Measurements from ENCODE around the gene CENPN.

DNA sequence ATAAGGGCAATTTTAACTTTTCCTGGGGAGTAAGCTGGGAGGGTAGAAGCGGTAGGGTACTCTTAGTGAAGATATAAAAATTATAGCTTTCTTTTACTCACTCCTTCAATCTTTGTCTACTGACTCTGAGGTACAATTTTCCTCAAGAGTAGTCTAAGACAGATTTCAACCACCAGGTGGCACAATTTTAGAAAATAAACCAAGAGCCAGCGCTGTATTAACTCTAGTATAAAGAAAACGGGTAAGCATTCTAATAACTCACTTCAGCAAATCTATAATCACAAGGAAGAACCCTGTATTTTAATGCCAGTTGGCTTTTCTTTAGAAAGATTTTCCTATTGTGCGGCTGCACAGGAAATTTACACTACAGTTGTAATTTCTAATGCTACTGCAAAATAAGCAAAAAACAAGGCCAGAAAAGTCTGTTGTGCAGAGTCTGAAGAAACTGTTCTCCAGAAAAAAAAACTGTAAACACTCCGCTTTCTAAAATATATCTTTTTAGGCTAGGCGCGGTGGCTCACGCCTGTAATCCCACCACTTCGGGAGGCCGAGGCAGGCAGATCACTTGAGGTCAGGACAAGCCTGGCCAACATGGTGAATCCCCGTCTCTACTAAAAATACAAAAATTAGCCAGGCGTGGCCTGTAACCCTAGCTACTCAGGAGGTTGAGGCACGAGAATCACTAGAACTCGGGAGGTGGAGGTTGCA, 2.2 kb upstream of the CENPN start:
- TF ChIP-seq MAX (IDR thresholded peaks at IDR 0.05; ENCODE audit: low read depth, low read length) (no peak), POLR2A (IDR thresholded peaks at IDR 0.05; ENCODE audit: extremely low read depth, insufficient read length) (no peak), MYC (IDR thresholded peaks at IDR 0.05; ENCODE audit: low read depth, low read length) (no peak)
- TF ChIP-seq, protein P1, sequence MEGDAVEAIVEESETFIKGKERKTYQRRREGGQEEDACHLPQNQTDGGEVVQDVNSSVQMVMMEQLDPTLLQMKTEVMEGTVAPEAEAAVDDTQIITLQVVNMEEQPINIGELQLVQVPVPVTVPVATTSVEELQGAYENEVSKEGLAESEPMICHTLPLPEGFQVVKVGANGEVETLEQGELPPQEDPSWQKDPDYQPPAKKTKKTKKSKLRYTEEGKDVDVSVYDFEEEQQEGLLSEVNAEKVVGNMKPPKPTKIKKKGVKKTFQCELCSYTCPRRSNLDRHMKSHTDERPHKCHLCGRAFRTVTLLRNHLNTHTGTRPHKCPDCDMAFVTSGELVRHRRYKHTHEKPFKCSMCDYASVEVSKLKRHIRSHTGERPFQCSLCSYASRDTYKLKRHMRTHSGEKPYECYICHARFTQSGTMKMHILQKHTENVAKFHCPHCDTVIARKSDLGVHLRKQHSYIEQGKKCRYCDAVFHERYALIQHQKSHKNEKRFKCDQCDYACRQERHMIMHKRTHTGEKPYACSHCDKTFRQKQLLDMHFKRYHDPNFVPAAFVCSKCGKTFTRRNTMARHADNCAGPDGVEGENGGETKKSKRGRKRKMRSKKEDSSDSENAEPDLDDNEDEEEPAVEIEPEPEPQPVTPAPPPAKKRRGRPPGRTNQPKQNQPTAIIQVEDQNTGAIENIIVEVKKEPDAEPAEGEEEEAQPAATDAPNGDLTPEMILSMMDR (IDR thresholded peaks at IDR 0.05; ENCODE audit: low read depth, low read length): peak; percentile 51

All from NB4 (cell line).